Mesodermal cell (in vitro differentiated cells): Measurements from ENCODE around the gene ADGRF5. TPM values are rescaled to one million over a fixed set of nuclear protein-coding genes. Genes with fewer than 3 reads are reported as not detected.

Source experiments
- H3K27ac ChIP-seq: 2 replicates; pipeline ENCODE4 v1.7.0; 2013; ENCODE audit warnings: mild to moderate bottlenecking, low read depth, low read length, moderate library complexity; ENCODE audit not compliant: severe bottlenecking
- H3K36me3 ChIP-seq: 2 replicates; pipeline ENCODE4 v1.7.1; 2013; ENCODE audit warnings: mild to moderate bottlenecking, low read length, moderate library complexity; ENCODE audit not compliant: control insufficient read depth, insufficient read depth
- H3K4me1 ChIP-seq: one replicate; pipeline ENCODE4 v1.7.1; 2013; ENCODE audit warnings: mild to moderate bottlenecking, low read length; ENCODE audit not compliant: insufficient read depth, control insufficient read depth, poor library complexity, severe bottlenecking
- H3K4me3 ChIP-seq: 2 replicates; pipeline ENCODE4 v1.7.0; 2013; ENCODE audit warnings: low read length, control low read depth, mild to moderate bottlenecking; ENCODE audit not compliant: insufficient read depth, poor library complexity, severe bottlenecking; ENCODE audit errors: extremely low read depth
- H3K9me3 ChIP-seq: 2 replicates; pipeline ENCODE4 v1.7.1; 2013; ENCODE audit warnings: mild to moderate bottlenecking, low read length, moderate library complexity; ENCODE audit not compliant: control insufficient read depth
- WGBS, 2 experiments: methylation state at CpG; one replicate each; pipeline ENCODE4 v1.1.5; 2013; ENCODE audit warnings: missing lambda C conversion rate in 2 of 2; ENCODE audit not compliant: insufficient coverage in 2 of 2; 5-methylcytosine and 5-hydroxymethylcytosine counted together
- polyA plus RNA-seq, 2 experiments: library from polyadenylated mRNA; stranded (reverse); fragments of 50-300 nt; gene quantifications; one replicate each; pipeline ENCODE4 v1.2.3, GENCODE V29; 2013

Gene ADGRF5, protein sequence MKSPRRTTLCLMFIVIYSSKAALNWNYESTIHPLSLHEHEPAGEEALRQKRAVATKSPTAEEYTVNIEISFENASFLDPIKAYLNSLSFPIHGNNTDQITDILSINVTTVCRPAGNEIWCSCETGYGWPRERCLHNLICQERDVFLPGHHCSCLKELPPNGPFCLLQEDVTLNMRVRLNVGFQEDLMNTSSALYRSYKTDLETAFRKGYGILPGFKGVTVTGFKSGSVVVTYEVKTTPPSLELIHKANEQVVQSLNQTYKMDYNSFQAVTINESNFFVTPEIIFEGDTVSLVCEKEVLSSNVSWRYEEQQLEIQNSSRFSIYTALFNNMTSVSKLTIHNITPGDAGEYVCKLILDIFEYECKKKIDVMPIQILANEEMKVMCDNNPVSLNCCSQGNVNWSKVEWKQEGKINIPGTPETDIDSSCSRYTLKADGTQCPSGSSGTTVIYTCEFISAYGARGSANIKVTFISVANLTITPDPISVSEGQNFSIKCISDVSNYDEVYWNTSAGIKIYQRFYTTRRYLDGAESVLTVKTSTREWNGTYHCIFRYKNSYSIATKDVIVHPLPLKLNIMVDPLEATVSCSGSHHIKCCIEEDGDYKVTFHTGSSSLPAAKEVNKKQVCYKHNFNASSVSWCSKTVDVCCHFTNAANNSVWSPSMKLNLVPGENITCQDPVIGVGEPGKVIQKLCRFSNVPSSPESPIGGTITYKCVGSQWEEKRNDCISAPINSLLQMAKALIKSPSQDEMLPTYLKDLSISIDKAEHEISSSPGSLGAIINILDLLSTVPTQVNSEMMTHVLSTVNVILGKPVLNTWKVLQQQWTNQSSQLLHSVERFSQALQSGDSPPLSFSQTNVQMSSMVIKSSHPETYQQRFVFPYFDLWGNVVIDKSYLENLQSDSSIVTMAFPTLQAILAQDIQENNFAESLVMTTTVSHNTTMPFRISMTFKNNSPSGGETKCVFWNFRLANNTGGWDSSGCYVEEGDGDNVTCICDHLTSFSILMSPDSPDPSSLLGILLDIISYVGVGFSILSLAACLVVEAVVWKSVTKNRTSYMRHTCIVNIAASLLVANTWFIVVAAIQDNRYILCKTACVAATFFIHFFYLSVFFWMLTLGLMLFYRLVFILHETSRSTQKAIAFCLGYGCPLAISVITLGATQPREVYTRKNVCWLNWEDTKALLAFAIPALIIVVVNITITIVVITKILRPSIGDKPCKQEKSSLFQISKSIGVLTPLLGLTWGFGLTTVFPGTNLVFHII (N-terminal part only)
- polyA plus RNA-seq (2013, experiment 1 of 2), result 11.9 TPM
- 8.6 TPM for polyA plus RNA-seq (2013, experiment 2 of 2)

DNA sequence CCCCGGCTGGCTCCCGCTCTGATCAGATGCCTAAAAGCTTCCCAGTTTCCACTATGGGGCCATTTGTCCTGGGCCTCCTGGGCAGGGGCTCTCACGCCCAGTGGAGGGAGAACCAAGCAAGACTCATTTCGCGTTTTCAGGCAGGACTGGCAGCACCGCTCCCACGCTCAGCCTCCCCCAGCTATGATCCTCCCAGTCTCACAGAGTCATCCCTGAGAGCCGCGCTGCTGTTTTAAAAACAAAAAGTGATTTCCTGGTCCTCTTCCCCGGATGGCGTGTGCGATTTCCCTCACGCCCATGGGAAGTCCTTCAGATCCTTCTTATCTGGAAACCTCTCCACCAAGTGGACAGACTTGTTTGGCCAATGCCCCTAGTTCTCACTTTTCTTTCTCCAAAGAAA is at the start of gene ADGRF5:
Gene ADGRF5, minus strand, starts transcription at position 208 of the 400 bp plus-strand sequence. CDS start 15,176 bp downstream, outside the sequence.
- Histone ChIP-seq H3K4me3 (no peak within 1 kb of the TSS), H3K4me1 (peaks cover 3% of the 10 kb centered on the region), H3K27ac (no peak within 1 kb of the TSS), H3K9me3 (no peaks in the 10 kb centered on the region), H3K36me3 (no peaks in the 10 kb centered on the region)
- WGBS, 2 experiments, result 96 to 99% methylated on average over 12 to 13 of the region's 13 CpGs

DNA sequence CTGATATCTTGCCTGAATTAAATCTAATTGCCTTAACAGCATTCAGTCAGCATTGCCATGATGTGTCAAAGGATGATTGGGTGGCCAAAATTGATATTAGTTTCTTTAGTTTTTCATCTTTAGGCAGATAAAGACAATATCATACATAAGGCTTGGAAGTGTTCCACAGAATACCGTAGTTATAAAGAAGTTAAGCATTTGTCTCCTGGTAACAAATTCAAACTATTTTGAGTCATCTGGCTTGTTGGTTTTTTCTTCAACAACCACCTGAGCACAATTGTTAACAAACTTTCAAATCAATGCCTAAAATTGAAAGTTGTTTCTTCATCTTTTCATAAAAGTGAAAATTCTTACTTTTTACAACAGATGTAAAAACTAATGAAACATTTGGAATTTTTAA is 47.5 kb upstream of the ADGRF5 start:
- WGBS, 2 experiments, result no CpG with 5 or more reads among the region's 1 CpG
- Histone ChIP-seq H3K9me3 (no peaks in the 10 kb centered on the region), H3K4me3 (no peak overlapping the region), H3K36me3 (no peaks in the 10 kb centered on the region), H3K27ac (no peak overlapping the region), H3K4me1 (peaks cover 10% of the 10 kb centered on the region)

DNA sequence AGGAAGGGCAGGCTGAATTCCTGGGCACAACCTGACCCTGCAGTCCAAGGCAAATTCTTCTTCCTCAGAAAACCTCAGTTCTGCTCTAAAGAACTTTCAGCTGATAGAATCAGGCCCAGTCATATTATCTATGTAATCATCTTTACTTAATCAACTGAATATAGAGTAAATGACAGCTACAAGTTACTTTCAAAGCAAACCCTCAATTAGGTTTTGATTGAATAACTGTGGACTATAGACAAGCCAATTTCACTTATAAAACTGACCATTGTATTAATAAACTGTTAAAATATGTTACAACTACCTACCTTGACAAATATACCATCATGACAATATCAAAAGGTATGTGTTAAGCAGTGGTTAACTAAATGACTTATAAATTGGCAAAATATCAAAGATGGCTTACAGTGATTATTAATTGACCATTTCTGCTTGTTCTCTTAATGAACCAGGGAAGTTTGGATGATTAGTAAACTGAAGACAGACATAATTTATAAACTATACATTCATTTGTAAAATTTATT is 46.1 kb upstream of the ADGRF5 start:
- H3K9me3 ChIP-seq, result no peaks in the 10 kb centered on the region
- H3K4me3 ChIP-seq, result no peak overlapping the region
- peaks cover 19% of the 10 kb centered on the region for H3K4me1 ChIP-seq
- no peaks in the 10 kb centered on the region for H3K36me3 ChIP-seq
- no peak overlapping the region for H3K27ac ChIP-seq

DNA sequence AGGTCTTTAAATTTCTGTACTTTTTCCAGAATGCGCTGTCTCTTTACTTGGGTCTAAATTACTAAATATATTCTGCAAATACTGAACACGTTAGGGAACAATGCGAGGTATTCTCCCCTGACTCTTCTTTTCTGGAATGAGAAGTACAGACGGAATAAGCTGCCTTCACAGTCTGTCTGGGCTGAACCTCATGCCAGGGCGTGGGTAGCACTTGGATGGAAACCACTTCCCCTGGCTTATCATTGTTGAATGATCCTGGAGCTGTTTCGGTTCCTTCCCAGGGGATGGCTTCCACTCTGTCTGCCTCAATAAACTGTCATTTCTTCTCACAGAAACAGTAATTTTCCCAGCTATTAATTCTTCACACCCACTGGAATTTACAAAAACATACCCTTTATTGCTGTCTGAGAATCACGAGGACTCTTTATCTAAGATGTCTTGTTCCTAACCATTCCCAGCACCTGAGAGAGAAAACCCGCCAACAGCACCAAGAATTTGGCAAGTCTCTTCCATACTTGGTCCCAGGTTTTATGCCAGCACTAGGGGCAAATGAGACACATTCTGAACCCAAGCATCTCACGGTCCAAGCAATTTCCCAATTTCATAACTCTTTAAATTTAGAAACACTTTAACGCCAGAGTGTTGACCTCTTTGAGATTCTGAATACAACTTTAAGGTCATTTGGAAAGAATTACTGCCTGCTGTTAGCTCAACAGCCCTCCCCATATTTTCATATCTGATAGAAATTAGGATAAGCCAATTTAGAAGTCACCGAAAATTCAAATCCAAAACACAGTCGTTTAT is 43.2 kb upstream of the ADGRF5 start:
- H3K4me1 ChIP-seq, result peaks cover 19% of the 10 kb centered on the region
- H3K9me3 ChIP-seq, result no peaks in the 10 kb centered on the region
- whole genome bisulfite sequencing, 2 experiments, result 95 to 97% methylated on average over 7 to 9 of the region's 12 CpGs
- no peak overlapping the region for H3K4me3 ChIP-seq
- no peaks in the 10 kb centered on the region for H3K36me3 ChIP-seq
- H3K27ac ChIP-seq, result no peak overlapping the region

DNA sequence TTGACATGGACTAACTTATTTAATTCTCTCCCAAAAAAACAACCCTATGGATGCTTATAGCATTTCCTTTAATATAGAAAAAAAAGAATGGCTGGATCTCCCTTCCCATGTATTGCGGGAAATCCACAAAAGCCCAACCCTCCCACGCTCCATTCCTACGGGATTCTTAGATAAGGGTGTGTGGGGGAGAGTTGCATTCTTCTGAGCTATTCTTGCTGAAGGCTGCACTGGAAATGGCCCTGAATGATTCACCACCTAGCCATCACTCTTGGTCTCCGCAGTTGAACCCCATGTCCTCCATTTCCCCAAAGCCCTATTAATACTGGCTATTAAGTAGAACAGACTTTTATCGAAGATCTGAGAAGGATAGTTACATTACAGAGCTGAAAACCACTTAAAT is 41.9 kb upstream of the ADGRF5 start:
- 50% methylated on average over 2 of the region's 5 CpGs; no CpG with 5 or more reads in 1 of the 2 experiments for WGBS, 2 experiments
- Histone ChIP-seq H3K4me3 (no peak overlapping the region), H3K36me3 (no peaks in the 10 kb centered on the region), H3K9me3 (no peaks in the 10 kb centered on the region), H3K4me1 (peaks cover 19% of the 10 kb centered on the region), H3K27ac (no peak overlapping the region)

DNA sequence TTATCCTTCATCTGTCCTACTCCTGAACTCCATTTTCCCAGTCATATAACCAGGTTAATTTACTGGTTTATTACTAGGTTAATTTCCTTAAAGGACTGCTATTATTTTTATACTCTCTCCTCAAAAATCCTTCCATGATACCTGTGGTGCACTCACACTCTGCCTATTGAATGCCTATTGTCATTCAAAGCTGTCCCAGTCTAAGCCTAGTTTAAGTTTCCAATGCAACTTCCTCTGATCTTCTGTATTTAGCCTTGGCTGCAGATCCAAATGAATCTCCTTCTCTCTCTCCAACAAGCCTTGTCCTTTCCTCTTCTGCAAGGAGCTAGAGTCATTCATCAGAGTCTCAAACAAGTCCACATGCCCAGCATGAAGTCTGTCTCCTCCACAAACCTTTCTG is 41.3 kb upstream of the ADGRF5 start:
- H3K36me3 ChIP-seq, result no peaks in the 10 kb centered on the region
- peaks cover 19% of the 10 kb centered on the region for H3K4me1 ChIP-seq
- H3K27ac ChIP-seq, result no peak overlapping the region
- no peaks in the 10 kb centered on the region for H3K9me3 ChIP-seq
- H3K4me3 ChIP-seq, result no peak overlapping the region

DNA sequence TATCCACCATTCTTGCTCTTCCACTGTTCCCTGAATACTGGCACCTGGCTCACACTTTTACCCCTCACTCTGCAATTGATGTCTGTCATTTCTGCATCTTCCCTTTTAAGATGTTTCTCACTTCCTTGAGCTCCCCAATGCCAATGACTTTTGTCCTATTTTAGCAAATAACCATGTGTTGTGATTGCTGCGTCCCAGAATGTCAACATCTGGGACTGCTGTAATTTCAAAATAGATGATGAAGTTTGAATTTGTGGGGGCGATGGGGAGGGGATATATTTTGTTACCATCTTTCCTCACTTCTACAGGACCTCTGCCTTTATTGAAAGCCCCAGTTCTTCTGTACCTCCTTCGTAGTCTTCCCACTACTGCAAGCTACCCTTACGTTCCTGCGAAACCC is 40.0 kb upstream of the ADGRF5 start:
- H3K4me1 ChIP-seq, result peaks cover 19% of the 10 kb centered on the region
- no peak overlapping the region for H3K27ac ChIP-seq
- no peaks in the 10 kb centered on the region for H3K36me3 ChIP-seq
- H3K4me3 ChIP-seq, result no peak overlapping the region
- 100% methylated on average over 2 to 3 of the region's 5 CpGs for whole genome bisulfite sequencing, 2 experiments
- H3K9me3 ChIP-seq, result no peaks in the 10 kb centered on the region

DNA sequence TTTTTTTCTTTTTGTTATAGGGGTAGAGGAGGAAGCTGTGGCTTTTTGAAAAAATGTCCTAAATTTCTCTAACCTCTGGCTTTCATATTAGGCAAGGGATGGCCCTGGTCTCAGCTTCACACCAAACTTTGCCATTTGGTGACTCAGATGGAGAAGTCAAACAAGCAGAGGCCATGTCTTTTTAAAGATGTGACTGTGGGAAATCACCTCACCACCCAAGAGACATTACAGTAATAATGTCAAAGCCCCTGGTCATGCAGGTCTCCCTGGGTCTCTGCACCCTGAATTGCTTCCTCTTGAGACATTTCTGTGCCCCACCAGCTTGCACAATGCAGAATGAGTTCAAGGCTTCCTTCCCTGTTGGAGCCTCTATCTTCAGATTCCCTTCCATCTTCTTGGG is 39.5 kb upstream of the ADGRF5 start:
- Histone ChIP-seq H3K36me3 (no peaks in the 10 kb centered on the region), H3K4me1 (peaks cover 19% of the 10 kb centered on the region), H3K9me3 (no peaks in the 10 kb centered on the region), H3K27ac (no peak overlapping the region), H3K4me3 (no peak overlapping the region)

DNA sequence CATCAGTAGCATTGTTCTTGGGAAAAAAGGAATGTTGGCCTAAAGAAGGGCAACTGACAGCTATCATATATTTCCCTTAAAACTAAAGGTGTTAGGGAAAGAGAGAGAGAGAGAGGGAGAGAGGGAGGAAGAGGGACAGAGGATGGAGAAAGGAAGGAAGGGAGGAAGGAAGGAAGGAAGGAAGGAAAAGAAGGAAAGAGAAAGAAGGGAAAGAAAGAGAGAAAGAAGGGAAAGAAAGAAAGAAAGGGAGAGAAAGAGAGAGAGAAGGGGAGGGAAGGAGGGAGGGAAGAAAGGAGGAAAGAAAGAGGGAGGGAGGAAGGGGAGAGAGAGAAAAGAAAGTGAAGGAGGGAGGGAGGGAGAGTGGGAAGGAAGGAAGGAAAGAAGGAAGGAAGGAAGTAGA is 37.7 kb upstream of the ADGRF5 start:
- Histone ChIP-seq H3K27ac (no peak overlapping the region), H3K9me3 (no peaks in the 10 kb centered on the region), H3K4me1 (peaks cover 13% of the 10 kb centered on the region), H3K4me3 (no peak overlapping the region), H3K36me3 (no peaks in the 10 kb centered on the region)

DNA sequence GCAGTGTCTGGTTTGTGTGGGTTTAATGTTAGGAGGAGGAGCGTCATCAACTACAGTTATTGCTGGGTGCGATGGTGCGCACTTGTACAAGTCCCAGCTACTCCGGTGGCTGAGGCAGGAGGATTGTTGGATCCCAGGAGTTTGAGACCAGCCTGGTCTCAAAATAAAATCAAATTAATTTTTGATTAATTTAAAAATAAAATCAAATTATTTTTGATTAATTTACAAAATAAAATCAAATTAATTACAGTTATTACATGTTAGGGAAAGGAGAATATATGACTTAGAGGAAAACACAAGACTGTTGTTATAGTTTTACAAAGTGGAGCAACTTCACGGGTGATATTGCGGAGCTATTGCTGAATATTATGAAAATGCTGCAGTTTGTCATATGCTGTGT is 34.7 kb upstream of the ADGRF5 start:
- Histone ChIP-seq H3K36me3 (no peaks in the 10 kb centered on the region), H3K4me1 (peaks cover 3% of the 10 kb centered on the region), H3K9me3 (no peaks in the 10 kb centered on the region), H3K27ac (no peak overlapping the region), H3K4me3 (no peak overlapping the region)
- WGBS, 2 experiments, result 100% methylated on average over 4 to 6 of the region's 6 CpGs
